CD1c-positive myeloid dendritic cell (primary cell): ENCODE data around the gene C2orf92.

Experiments
- DNase-seq: peaks from one replicate; pipeline ENCODE4 v3.0.0-alpha.2; 2016; ENCODE audit errors: extremely low spot score

The C2orf92 gene

DNA sequence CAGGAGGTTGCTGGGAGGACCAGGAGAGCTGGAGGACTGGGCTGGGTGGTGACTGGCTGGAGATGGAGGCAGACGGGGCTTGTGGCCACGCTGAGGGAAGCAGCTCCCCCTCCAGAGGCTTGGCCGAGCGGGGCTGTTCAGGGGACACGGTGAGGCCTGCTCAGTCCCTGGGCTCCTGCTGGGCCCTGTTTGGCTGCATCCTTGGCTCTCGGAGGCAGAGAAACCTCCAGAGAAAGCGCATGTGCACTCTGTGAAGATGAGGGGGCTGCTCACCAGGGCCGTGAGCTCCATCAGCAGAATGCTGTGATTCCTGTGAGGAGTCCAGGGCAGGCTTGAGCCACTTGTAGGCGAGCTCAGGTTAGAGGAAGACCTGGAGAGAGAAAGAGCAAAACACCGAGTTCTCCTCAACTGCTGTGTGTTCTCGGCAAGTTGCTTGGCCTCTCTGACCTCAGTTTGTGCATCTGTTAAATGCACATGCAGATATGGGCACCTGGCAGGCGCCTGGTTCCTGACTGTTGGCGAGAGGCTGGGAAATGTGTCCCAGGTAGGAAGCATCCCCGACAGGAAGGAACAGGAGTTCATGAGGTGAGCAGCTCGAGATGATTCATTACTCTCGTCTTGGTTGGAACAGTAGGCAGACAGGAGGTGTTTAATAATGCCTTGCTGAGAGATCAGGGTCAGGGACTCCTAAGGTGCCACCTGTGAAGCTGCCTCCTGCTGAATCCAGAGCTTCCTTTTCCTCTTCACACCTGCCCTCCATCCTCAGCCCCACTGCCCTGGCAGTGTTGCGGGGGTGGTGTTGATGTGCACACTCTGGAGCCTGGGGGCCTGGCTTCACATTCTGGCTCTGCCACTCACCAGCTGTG, 44.8 kb downstream of the C2orf92 start:
- no peak for DNase-seq

DNA sequence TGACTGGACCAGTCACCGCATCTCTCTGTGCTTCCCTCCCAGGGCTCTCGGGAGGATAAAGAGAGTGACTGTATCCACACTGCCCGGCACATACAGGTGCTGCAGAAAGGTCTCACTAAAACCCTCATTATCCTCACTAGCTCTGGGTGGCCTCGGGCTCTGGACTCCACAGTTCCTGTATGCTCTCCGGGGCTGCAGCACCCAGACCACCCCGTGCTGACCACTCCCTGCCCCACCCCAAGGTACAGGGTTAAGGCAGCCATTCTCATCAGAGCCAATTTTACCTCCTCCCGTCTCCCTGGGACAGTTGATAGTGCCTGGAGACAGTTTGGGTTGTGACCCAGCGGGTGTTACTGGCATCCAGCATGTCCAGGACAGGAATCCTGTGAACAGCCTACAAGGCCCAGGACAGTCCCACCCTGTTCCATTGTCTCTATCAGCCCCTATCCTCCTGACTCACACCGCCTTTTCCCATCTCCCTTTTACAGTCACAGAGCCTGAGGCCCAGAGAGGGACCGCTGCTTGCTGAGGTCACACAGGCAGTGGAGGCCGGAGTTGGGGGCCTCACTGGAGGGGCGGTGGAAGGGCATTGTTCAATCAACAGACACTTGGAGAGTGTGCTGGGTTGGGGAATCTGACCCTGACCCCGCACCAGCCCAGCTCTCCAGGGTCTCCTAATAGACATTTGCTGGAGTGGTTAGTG, 45.6 kb downstream of the C2orf92 start:
- no peak for DNase-seq

DNA sequence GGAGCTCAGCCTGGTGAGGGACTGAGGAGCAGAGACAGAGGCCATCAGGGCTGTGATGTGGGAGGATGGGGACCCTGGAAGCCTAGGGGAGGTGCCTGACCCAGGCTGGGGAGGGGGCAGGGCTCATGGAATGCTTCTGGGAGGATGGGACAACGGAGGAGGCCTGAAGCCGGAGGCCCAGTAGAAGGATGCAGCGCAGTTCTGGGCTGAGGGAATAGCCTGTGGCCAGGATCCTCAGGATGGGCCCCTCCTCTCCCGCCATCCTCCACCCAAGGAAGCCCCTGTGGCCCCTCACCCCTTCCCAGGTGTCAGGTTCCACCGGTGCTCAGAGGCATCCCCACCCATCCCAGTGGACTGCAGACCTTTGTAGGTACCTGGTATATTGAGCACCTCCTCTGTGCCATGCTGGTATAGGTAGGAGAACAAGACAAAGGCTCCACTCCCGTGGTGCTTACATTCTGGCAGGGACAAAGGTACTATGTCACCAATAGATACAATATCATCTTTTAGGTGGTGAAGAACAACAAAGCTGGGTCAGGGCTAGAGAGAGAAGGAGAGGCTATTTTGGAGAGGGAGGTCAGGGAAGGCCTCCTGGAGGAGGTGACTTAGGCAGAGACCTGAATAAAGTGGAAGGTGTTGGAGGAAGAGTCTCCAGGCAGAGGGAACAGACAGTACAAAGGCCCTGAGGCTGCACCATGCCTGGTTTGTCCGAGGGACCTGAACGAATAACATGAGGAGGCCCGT, 46.6 kb downstream of the C2orf92 start:
- DNase-seq, result no peak

DNA sequence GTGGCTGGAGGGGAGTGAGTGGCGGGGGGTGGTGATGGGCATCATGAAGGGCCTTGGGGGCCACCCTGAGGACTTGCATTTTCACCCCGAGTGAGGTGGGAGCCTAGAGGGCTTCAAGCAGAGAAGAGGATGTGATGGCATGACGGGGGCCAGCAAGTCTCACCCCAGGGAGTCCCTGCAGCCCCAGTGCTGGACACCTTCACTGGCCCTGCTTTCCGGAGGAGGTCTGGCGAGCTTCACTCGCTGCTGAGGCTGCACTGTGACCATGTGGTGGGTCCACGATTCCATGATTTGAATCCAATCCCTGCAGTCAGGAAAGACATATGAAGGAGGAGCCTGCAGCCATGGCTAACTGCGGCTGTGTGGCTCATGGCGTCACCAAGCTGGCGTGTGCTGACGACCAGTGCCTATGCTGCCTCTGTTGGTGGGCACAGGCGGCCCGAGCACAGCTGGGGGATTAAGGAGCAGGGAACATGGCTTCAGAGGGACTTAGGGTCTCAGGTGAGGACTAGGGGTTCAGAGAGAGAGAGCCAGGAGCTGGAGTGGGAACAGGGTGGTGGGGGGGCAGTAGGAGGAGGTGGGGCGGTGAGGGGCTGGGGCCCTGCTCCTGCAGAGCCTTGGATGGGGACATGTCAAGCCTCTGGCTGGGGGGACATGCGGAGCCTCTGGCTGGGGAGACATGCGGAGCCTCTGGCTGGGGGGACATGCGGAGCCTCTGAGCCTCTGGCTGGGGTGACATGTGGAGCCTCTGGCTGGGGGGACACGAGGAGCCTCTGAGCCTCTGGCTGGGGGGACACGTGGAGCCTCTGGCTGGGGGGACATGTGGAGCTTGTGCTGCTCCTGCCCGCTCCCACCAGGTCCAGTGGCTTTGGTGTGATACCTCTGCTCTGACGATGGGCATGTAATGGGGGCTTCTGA, 47.4 kb downstream of the C2orf92 start:
- DNase-seq, result no peak

DNA sequence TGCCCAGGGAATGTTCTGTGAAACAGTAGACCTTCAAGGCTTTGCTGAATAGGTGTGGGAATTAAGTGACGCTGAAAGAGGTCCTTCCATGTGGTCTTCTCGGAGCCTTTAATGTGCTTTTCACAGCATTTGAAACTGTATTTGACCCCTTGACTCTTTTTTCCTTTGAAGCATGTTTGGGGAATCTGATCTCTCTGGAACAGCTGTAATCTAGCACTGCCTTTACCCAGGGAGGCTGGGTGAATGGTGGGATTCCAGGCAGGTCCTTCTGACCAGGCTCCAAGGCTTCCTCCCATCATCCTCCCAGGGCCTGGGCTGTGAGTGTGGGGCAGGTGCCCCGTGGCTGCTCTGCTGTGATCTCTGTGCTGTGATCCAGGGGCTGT, 48.1 kb downstream of the C2orf92 start:
- DNase-seq, result no peak

GRCh38 chr2:97718051-97718882, 48.8 kb downstream of the C2orf92 start:
- DNase-seq, result peak; percentile 18

DNA sequence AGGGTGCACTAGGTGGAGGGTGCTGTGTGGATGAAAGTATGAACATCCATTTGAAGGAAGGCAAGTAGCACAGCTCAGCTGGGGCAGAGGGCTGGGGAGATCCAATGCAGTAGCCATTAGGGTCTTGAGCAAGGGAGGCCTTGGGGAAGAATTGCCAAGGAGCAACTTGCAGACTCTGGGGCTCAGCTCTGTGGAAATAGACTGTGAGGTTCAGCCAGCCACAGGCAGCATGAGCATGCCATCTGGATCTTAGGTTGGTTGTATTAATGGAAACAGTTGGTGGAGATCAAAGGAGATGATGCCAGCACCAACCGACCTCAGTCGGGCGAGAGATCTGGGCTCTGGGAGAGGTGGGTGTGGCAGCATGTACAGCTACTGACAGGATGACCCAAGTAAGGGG, 49.4 kb downstream of the C2orf92 start:
- DNase-seq, result no peak

DNA sequence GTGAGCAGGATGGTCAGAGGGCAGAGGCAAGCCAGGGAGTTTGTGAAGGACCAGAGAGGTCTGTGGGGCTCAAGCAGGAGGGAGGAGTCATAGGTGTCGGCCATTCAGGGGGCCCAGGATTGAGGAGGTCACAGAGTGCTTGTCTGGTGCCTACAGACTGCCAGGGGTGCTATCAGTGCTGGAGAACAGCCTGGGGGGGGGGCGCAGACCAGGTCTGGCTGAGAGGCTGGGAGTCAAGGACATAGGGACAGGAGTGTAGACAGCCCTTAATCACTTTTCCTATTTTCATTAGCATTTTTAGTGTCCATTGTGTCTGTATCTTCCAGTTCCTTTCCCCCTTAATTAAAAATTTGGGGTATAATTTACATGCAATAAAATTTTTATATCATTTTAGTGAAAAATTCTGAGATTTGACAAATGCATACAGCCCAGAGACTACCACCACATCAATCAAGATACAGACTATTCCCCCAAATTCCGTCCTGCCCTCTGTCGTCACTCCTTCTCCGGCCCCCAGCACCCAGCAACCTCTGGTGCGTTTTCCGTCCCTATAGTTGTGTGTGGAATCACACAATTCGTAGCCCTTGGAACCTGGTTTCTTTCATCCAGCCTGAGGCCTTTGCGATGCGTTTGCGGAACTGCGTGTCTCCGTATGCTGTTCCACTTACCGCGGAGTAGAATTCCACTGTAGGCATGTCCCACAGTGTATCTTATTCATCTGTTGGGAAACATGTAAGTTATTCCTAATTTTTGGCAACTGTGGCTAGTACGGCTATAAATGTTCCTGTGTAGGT, 50.0 kb downstream of the C2orf92 start:
- no peak for DNase-seq

DNA sequence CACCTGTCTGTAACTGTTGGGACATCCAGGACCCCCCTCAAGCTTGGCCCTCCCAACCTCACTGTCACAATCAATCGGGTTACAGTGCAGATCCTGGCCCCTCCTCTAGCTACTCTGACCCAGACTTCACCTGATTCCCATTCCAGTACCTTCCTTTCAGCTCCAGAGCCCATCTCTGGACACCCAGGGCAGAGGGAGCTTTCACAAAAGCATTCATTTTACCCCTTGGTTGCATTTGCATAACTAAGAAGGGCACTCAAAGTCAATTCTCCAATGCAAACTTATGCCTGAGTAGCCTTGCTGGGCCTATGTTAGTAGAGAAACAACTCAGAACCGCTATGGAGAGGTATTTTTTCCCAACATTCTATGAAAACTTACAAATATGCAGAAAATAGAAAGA, 51.2 kb downstream of the C2orf92 start:
- DNase-seq, result no peak

DNA sequence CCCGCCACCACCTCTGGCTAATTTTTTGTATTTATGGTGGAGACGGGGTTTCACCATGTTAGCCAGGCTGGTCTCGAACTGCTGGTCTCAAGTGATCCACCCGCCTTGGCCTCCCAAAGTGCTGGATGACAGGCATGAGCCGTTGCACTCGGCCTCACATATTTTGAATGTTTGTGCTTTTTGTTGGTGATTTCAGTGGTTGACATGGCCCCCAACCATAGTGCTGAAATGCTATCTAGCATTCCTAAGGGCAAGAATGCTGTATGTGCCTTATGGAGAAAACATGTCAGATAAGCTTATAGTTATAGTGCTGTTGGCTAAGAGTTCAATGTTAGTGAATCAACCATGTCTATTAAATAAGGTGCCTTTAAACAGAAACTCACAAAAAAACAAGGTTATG, 52.7 kb downstream of the C2orf92 start:
- DNase-seq, result no peak

DNA sequence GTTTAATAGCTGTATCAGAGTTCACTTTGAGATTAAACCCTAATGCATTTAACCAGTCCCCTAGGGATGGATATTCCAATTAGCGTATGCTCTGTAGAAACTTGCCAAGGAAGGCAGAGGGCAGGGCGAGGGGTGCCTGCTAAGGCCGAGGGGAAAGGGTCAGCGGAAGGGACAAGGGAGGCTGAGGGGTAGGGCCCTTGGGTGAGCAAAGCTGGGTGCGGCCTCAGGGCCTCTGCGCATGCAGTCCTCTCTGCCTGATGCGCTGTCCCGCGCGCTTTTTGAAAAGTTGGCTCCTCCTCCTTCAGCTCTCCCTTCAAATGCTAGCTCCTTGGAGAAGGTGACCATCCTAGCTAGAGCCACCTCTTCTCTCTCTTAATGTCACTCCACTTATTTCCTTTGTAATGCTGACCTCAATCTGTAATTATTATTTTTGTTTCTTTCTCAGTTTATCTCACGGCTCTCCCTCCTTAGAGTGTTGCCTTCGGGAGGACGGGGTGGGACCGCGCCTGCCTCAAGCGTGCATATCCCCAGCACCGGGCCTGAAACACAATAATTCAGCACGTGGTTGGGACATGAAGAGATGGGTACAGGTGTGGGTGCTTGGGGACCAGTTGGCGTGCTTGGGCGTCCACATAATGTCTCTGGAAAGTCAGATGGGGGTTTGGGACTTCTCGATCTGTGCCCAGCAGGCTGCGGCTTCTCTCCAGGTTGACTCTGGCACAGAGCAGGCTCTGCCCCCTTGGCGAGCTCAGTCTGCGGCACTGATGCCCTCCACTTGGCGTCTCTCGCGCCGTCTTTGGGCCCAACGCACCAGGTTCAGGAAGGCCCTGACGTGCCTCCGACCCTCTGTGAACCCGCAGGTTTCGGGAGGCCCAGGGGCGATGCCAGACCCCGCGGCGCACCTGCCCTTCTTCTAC, 53.9 kb downstream of the C2orf92 start:
- DNase-seq, result no peak

DNA sequence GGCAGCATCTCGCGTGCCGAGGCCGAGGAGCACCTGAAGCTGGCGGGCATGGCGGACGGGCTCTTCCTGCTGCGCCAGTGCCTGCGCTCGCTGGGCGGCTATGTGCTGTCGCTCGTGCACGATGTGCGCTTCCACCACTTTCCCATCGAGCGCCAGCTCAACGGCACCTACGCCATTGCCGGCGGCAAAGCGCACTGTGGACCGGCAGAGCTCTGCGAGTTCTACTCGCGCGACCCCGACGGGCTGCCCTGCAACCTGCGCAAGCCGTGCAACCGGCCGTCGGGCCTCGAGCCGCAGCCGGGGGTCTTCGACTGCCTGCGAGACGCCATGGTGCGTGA, 54.5 kb downstream of the C2orf92 start:
- DNase-seq, result no peak

DNA sequence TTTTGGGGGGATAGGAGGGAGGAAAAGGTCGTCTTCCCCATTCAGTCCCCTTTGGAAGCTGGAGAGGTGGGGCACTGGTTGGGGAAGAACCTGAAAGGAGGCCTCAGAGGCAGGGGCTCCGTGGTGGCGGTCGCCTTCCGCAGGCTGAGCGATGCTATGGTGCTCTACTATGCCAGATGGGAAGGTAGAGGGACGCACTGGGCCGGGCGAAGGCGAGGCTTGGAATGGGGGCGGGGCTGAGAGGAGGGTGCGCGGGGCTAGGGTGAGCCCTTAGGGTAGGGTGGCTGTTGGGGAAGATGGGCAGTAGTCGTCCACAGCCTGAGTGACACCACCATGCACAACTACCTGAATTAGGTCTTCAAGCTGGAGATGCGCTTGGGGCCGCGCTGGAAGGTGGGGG, 55.0 kb downstream of the C2orf92 start:
- no peak for DNase-seq

DNA sequence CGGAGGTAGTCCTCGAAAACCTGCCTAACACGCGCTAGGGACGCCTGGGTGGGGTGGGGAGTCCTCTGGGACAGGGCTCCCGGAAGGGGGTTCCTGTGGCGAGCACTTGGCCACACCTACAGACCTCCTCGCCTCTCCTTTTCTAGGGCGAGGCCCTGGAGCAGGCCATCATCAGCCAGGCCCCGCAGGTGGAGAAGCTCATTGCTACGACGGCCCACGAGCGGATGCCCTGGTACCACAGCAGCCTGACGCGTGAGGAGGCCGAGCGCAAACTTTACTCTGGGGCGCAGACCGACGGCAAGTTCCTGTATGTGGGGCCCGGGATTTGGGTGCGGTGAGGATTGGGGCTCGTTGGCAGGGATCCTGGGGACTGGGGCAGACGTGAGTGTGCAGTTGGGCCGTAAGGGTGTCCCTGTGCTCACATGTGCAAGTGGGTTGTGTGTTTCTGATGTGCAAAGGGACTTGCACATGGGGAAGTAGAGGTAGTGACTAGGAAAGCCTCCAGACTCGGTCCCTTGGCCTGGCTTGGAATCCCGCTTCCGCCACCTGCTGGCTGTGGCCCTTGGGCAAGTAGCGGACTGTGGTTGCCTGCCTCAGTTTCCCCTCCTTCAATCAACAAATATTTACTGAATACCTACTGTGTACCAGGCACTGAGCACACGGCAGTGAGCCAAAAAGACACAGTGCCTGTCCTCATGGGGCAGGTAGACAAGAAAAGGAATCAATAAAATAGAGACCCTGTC, 55.6 kb downstream of the C2orf92 start:
- no peak for DNase-seq

GRCh38 chr2:97726261-97727064, 57.0 kb downstream of the C2orf92 start:
- no peak for DNase-seq

DNA sequence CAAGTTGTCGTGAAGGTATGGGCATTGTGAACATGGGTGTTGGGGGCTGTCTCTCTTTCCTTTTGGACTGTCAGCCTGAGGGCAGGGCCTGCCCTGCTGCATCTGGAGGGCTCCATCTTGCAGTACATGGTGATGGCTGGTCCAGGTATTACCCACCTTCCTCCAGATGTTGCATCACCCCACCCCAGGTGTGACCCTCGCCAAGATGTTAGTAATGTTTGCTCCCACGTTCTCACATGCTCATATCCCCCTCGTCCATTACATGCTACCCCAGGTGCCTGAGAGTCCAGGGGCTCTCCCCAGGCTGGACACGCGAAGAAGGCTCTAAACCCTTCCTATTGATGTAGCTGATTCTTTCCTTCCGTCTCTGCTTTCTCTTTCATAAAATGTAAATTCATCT, 57.8 kb downstream of the C2orf92 start:
- no peak for DNase-seq

DNA sequence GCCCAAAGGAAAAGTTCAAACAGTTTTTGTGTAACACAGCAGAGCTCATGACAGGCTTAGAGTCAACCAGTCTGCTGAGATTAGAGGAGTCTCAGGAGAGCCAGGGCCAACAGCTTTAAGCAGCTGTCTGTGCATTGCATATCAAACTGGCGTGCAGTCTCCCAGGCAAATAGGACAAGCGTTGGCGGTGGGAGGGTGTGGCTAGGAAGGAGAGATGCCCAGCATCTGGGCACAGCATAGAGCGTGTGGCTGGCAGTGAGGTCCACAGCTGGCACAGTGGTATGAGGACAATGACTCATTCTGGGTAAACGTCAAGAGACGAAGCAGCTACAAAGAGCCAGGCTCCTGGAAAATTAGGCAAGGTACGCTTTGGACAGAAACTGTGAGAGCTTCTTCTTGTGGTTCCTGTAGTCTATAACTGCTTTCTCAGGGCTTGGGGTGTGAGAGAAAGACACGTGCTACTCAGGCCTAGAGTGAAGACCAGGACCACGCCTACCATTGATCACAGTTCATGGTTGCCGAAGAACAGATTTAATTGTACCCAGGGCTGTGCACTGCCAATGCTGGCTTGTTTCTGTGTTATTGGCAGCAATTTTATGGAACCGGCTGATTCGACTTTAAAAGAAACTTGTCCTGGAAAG, 58.7 kb downstream of the C2orf92 start:
- no peak for DNase-seq
